Body of pancreas (tissue), 4 donors: ENCODE results near the gene TNS4. TPM values are rescaled to one million over a fixed set of nuclear protein-coding genes. Genes with fewer than 3 reads are reported as not detected.
A peak's percentile ranks its signal among the peaks of the same experiment; 100 is the strongest.

Source experiments
- ATAC-seq: fragments of 150-250 bp; one replicate; pipeline ENCODE4 v1.9.1; 2016
- DNase-seq, 4 donors: peaks; one replicate each; pipeline ENCODE4 v3.0.0-alpha.2; 2019
- H3K27ac ChIP-seq, 4 donors: fragments of 200-600 bp; sonication (generic); 1 replicate in 3 of 4; 2 replicates in 1 of 4; pipeline versions ENCODE4 v1.5.1 to v1.6.1; 2016 to 2019; ENCODE audit warnings: mild to moderate bottlenecking in 1 of 4, mixed read lengths in 1 of 4, moderate library complexity in 1 of 4
- H3K27me3 ChIP-seq, 2 donors: fragments of 200-600 bp; sonication (generic); one replicate each; pipeline ENCODE4 v1.6.0; 2016; ENCODE audit warnings: mild to moderate bottlenecking in 1 of 2
- H3K36me3 ChIP-seq, 2 donors: fragments of 200-600 bp; sonication (generic); replicated peaks in 1 of 2; 2 replicates each; pipeline ENCODE4 v1.5.1; 2016; ENCODE audit warnings: low read depth in 2 of 2; ENCODE audit not compliant: insufficient read depth in 1 of 2
- H3K4me1 ChIP-seq: fragments of 200-600 bp; sonication (generic); one replicate; pipeline ENCODE4 v1.6.0; 2016
- H3K4me3 ChIP-seq, 2 donors: fragments of 200-600 bp; sonication (generic); 1 replicate in 1 of 2; 2 replicates in 1 of 2; pipeline ENCODE4 v1.5.1; 2016 to 2019
- H3K9me3 ChIP-seq, 3 donors: fragments of 200-600 bp; sonication (generic); 1 replicate in 2 of 3; 2 replicates in 1 of 3; pipeline ENCODE4 v1.5.1; 2016
- CTCF ChIP-seq, 7 experiments: fragments of 450-650 bp in 4 of 7; fragments of 200-600 bp in 3 of 7; sonication (generic) in 3 of 7; IDR thresholded peaks; one replicate each; pipeline ENCODE4 v1.5.1; 2016 to 2019; ENCODE audit warnings: antibody characterized with exemption in 7 of 7
- POLR2A ChIP-seq, 3 donors: fragments of 450-650 bp; IDR thresholded peaks; one replicate each; pipeline ENCODE4 v1.6.1; 2016; ENCODE audit warnings: antibody characterized with exemption in 3 of 3, mild to moderate bottlenecking in 2 of 3
- WGBS, 2 donors: methylation state at CpG; one replicate each; pipeline ENCODE4 v1.1.5; 2017; 5-methylcytosine and 5-hydroxymethylcytosine counted together
- intact Hi-C: fragments of 100-400 bp; cut with DNase I; formaldehyde crosslinking; loops from one replicate; pipeline ENCODE4 v1.15.1; 2023
- total RNA-seq, 2 donors: library from RNA; depleted of rRNA; stranded (reverse); fragments of >200 nt; gene quantifications; one replicate each; pipeline ENCODE4 v1.1.0, GENCODE V29; 2016

The TNS4 gene
- total RNA-seq, 2 donors from 2014 or later: not detected

- intact Hi-C loops: no loop called here
- no peak for TF ChIP-seq POLR2A (IDR thresholded peaks at IDR 0.05)
- no peak for TF ChIP-seq CTCF (IDR thresholded peaks at IDR 0.05)
- H3K9me3 ChIP-seq: no peaks in the 10 kb centered on the region
- H3K27me3 ChIP-seq: no peaks in the 10 kb centered on the region
- no peaks in the 10 kb centered on the region for H3K36me3 ChIP-seq
- no peak for DNase-seq
- no peak overlapping the region for H3K4me3 ChIP-seq
- ATAC-seq: no peak
- peaks cover 22% of the 10 kb centered on the region for H3K4me1 ChIP-seq
- peak overlapping the region in 1 of 4 donors; percentile 17 for H3K27ac ChIP-seq
- WGBS, 2 donors: 71 to 75% methylated on average over 5 to 8 of the region's 8 CpGs
These were observed 41.5 kb downstream of the TNS4 start for GRCh38 chr17:40459636-40460603.

GRCh38 chr17:40458851-40459482 is 42.5 kb downstream of the TNS4 start:
- no peak overlapping the region for H3K4me3 ChIP-seq
- intact Hi-C loops: no loop called here
- no peaks in the 10 kb centered on the region for H3K27me3 ChIP-seq
- H3K9me3 ChIP-seq: no peaks in the 10 kb centered on the region
- no peak for DNase-seq
- peaks cover 22% of the 10 kb centered on the region for H3K4me1 ChIP-seq
- ATAC-seq: no peak
- H3K27ac ChIP-seq: peak overlapping the region in 1 of 4 donors; percentile 17
- WGBS, 2 donors: 78% methylated on average over 12 of the region's 12 CpGs
- no peak for TF ChIP-seq CTCF (IDR thresholded peaks at IDR 0.05)
- H3K36me3 ChIP-seq: no peaks in the 10 kb centered on the region

GRCh38 chr17:40457964-40458791 is 43.2 kb downstream of the TNS4 start:
- 32 to 33% methylated on average over 6 to 16 of the region's 16 CpGs for WGBS, 2 donors
- no peaks in the 10 kb centered on the region for H3K9me3 ChIP-seq
- no peaks in the 10 kb centered on the region for H3K27me3 ChIP-seq
- peak; percentile 58 for ATAC-seq
- intact Hi-C loops: no loop called here
- peak in 3 of 4 donors; percentile 36 to 66 (median 44) for DNase-seq
- H3K36me3 ChIP-seq: no peaks in the 10 kb centered on the region
- H3K27ac ChIP-seq: peak overlapping the region in 2 of 4 donors; percentile 2 to 17
- H3K4me3 ChIP-seq: no peak overlapping the region
- TF ChIP-seq POLR2A (IDR thresholded peaks at IDR 0.05) (no peak), CTCF (IDR thresholded peaks at IDR 0.05) (no peak)
- peaks cover 22% of the 10 kb centered on the region for H3K4me1 ChIP-seq

- H3K4me3 ChIP-seq: no peak overlapping the region
- 55 to 65% methylated on average over 3 of the region's 3 CpGs for WGBS, 2 donors
- ATAC-seq (no peak), DNase-seq (no peak)
- peaks cover 22% of the 10 kb centered on the region for H3K4me1 ChIP-seq
- peak overlapping the region in 1 of 4 donors; percentile 11 for H3K27ac ChIP-seq
- TF ChIP-seq CTCF (IDR thresholded peaks at IDR 0.05) (no peak), POLR2A (IDR thresholded peaks at IDR 0.05) (no peak)
- intact Hi-C loops: no loop called here
- no peaks in the 10 kb centered on the region for H3K36me3 ChIP-seq
- no peaks in the 10 kb centered on the region for H3K9me3 ChIP-seq
- H3K27me3 ChIP-seq: no peaks in the 10 kb centered on the region
These were observed 44.1 kb downstream of the TNS4 start for GRCh38 chr17:40457369-40457768.
